Subcutaneous abdominal adipose tissue (tissue), 5 donors: ENCODE data around the gene TMEM121B.
A peak's percentile ranks its signal among the peaks of the same experiment; 100 is the strongest.

Experiments used
- H3K27ac ChIP-seq: one replicate; pipeline ENCODE4 v1.7.0; 2013; ENCODE audit warnings: low read depth, mild to moderate bottlenecking, inconsistent platforms, low read length, moderate library complexity
- H3K27me3 ChIP-seq, 5 donors: one replicate each; pipeline ENCODE4 v1.7.0; 2013; ENCODE audit warnings: low read length in 5 of 5, inconsistent platforms in 1 of 5; ENCODE audit not compliant: control insufficient read depth in 5 of 5, insufficient read depth in 4 of 5
- H3K36me3 ChIP-seq, 5 donors: one replicate each; pipeline ENCODE4 v1.7.0; 2013; ENCODE audit warnings: low read length in 5 of 5; ENCODE audit not compliant: control insufficient read depth in 5 of 5, insufficient read depth in 5 of 5
- H3K4me1 ChIP-seq, 5 donors: one replicate each; pipeline ENCODE4 v1.7.0; 2013; ENCODE audit warnings: low read length in 5 of 5, mild to moderate bottlenecking in 3 of 5, moderate library complexity in 1 of 5; ENCODE audit not compliant: control insufficient read depth in 5 of 5, insufficient read depth in 5 of 5
- H3K4me3 ChIP-seq, 5 donors: one replicate each; pipeline ENCODE4 v1.7.0; 2013; ENCODE audit warnings: low read length in 5 of 5, low read depth in 1 of 5
- H3K9ac ChIP-seq, 5 donors: one replicate each; pipeline ENCODE4 v1.7.0; 2013; ENCODE audit warnings: low read length in 5 of 5, mild to moderate bottlenecking in 4 of 5, moderate library complexity in 3 of 5
- H3K9me3 ChIP-seq, 5 donors: one replicate each; pipeline ENCODE4 v1.7.0; 2013; ENCODE audit warnings: low read length in 5 of 5; ENCODE audit not compliant: control insufficient read depth in 5 of 5
- donor health status: healthy.
- donor health status: healthy.
- donor health status: healthy.
- donor health status: healthy.
- donor health status: healthy.

TMEM121B gene

GRCh38 chr22:17140022-17140421 lies 18.9 kb upstream of the TMEM121B start:
- Histone ChIP-seq H3K9me3 (no peaks in the 10 kb centered on the region), H3K27me3 (no peaks in the 10 kb centered on the region), H3K4me3 (no peak overlapping the region), H3K4me1 (no peaks in the 10 kb centered on the region), H3K36me3 (peaks cover 0 to 74% (median 73%) of the 10 kb centered on the region in 5 donors), H3K9ac (no peak overlapping the region), H3K27ac (no peak overlapping the region)

DNA sequence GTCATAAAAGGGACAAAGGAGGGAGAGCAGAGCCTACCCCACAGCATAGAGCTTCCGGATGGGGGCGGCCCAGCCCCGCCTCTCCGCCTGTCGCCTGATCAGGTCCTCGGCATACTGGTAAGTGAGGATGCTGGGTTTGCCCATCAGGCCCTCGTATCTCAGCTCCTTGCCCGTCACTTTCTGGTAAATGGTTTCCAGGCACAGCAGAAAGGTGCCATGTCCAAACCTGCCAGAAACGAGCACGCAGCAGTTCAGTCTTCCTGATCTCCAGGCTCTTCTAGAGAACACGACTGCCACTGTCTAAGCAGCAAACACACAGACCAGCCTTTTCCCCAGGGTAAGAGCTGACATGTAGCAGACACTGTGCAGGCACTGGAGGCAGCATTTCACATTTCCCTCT lies 17.4 kb upstream of the TMEM121B start:
- Histone ChIP-seq H3K36me3 (peaks cover 0 to 63% (median 63%) of the 10 kb centered on the region in 5 donors), H3K9me3 (no peaks in the 10 kb centered on the region), H3K4me3 (no peak overlapping the region), H3K4me1 (no peaks in the 10 kb centered on the region), H3K27me3 (no peaks in the 10 kb centered on the region), H3K9ac (no peak overlapping the region), H3K27ac (no peak overlapping the region)

DNA sequence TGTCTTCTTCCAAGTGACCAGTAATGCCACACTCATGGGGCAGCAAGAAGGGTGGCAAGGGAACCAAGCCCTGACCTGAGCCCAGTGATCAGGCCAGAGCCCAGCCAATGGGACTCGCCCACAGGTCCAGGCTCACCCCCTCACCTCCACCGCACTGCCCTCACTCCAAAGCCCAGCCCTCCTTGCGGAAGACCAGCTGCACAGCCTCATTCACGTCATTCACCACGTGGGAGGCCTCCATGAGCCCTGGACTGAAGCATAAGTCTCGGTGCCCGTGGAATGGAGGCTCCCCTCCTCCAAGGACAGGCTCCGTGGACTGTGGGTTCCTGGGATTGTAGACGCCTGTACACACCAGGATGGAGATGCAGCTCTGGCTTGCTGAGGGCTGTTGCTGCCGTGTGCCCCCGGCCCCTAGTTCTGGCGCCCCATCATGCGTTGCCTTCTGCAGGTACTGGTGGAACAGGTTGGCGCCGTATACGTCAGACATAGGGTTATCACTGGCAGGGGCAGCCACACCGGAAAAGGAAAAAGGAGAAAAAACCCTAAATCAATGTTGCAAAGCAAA lies 16.8 kb upstream of the TMEM121B start:
- Histone ChIP-seq H3K36me3 (peaks cover 0 to 60% (median 58%) of the 10 kb centered on the region in 5 donors), H3K4me1 (no peaks in the 10 kb centered on the region), H3K27me3 (no peaks in the 10 kb centered on the region), H3K4me3 (no peak overlapping the region), H3K9ac (no peak overlapping the region), H3K9me3 (no peaks in the 10 kb centered on the region), H3K27ac (no peak overlapping the region)

DNA sequence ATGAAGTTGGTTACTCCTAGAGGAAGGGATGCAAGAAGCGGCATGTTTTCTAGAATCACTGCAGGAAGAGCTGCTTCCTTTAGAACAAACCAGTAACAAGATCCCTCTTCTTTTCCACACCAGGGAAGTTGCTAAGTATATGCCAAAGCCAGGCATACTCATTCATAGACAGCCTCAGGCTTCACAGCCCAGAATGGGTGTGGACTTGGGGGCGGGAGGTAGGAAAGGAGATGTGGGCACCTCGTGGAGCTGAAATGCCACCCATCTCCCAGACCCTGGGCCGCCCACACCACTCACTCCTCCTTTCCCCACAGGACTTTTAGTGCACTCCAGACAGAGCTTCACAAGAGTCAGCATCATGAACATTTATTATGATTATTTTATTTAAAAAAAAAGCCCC lies 16.0 kb upstream of the TMEM121B start:
- Histone ChIP-seq H3K27me3 (no peaks in the 10 kb centered on the region), H3K27ac (no peak overlapping the region), H3K4me1 (peaks cover 0 to 3% (median 1%) of the 10 kb centered on the region in 5 donors), H3K4me3 (no peak overlapping the region), H3K9ac (no peak overlapping the region), H3K9me3 (no peaks in the 10 kb centered on the region), H3K36me3 (peaks cover 0 to 53% (median 50%) of the 10 kb centered on the region in 5 donors)

- H3K36me3 ChIP-seq, result peaks cover 0 to 35% (median 32%) of the 10 kb centered on the region in 5 donors
Observed at GRCh38 chr22:17135153-17135760, 14.1 kb upstream of the TMEM121B start.

GRCh38 chr22:17133137-17133536 lies 12.0 kb upstream of the TMEM121B start:
- Histone ChIP-seq H3K4me1 (peaks cover 0 to 8% (median 3%) of the 10 kb centered on the region in 5 donors), H3K27me3 (no peaks in the 10 kb centered on the region), H3K27ac (no peak overlapping the region), H3K36me3 (peaks cover 0 to 22% (median 18%) of the 10 kb centered on the region in 5 donors), H3K9ac (no peak overlapping the region), H3K4me3 (no peak overlapping the region), H3K9me3 (no peaks in the 10 kb centered on the region)

More at GRCh38 chr22:17135153-17135760, 14.1 kb upstream of the TMEM121B start:
- Histone ChIP-seq H3K27ac (no peak overlapping the region), H3K27me3 (no peaks in the 10 kb centered on the region), H3K9ac (no peak overlapping the region), H3K9me3 (no peaks in the 10 kb centered on the region), H3K4me1 (peaks cover 0 to 8% (median 3%) of the 10 kb centered on the region in 5 donors), H3K4me3 (no peak overlapping the region)

DNA sequence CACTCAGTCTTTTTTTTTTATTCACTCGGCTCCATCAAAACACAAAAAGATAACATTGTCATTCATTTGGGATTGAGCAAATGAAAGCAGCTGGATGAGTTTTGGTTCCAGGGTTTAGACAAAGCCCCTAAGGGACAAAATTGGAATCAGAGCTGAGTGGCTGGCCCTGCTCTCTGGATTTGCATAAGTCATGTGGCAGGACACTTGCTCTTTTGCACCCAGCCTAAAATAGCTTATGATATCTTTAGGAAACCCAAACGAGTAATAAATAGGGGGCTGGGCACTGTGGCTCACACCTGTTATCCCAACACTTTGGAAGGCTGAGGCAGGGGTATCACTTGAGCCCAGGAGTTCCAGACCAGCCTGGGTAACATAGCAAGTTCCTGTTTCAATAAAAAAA lies 11.0 kb upstream of the TMEM121B start:
- H3K4me1 ChIP-seq, result peaks cover 0 to 8% (median 3%) of the 10 kb centered on the region in 5 donors
- no peak overlapping the region for H3K4me3 ChIP-seq
- peaks cover 0 to 12% (median 9%) of the 10 kb centered on the region in 5 donors for H3K36me3 ChIP-seq
- H3K9ac ChIP-seq, result no peak overlapping the region
- no peaks in the 10 kb centered on the region for H3K9me3 ChIP-seq
- H3K27ac ChIP-seq, result no peak overlapping the region
- H3K27me3 ChIP-seq, result no peaks in the 10 kb centered on the region

- Histone ChIP-seq H3K4me3 (no peak overlapping the region), H3K9ac (no peak overlapping the region), H3K9me3 (no peaks in the 10 kb centered on the region), H3K36me3 (peaks cover 0 to 10% (median 6%) of the 10 kb centered on the region in 5 donors), H3K27me3 (no peaks in the 10 kb centered on the region), H3K4me1 (peaks cover 0 to 8% (median 3%) of the 10 kb centered on the region in 5 donors), H3K27ac (no peak overlapping the region)
Observed at GRCh38 chr22:17131686-17132085, 10.5 kb upstream of the TMEM121B start.

GRCh38 chr22:17130199-17130598 lies 9.0 kb upstream of the TMEM121B start:
- peaks cover 0 to 7% (median 3%) of the 10 kb centered on the region in 5 donors for H3K36me3 ChIP-seq
- H3K27ac ChIP-seq, result no peak overlapping the region
- H3K4me1 ChIP-seq, result peaks cover 0 to 8% (median 3%) of the 10 kb centered on the region in 5 donors
- H3K9ac ChIP-seq, result no peak overlapping the region
- H3K4me3 ChIP-seq, result no peak overlapping the region
- H3K27me3 ChIP-seq, result no peaks in the 10 kb centered on the region
- H3K9me3 ChIP-seq, result no peaks in the 10 kb centered on the region

- no peak overlapping the region for H3K9ac ChIP-seq
- peaks cover 7 to 23% (median 15%) of the 10 kb centered on the region in 5 donors for H3K27me3 ChIP-seq
- no peaks in the 10 kb centered on the region for H3K36me3 ChIP-seq
- H3K9me3 ChIP-seq, result no peaks in the 10 kb centered on the region
- H3K27ac ChIP-seq, result no peak overlapping the region
- H3K4me3 ChIP-seq, result peak overlapping the region in 3 of 5 donors; percentile 48 to 69 (median 62)
- H3K4me1 ChIP-seq, result peaks cover 0 to 51% (median 38%) of the 10 kb centered on the region in 5 donors
Observed at GRCh38 chr22:17120711-17121232, 388 bp downstream of the TMEM121B start.
